GM12864 (cell line): ENCODE results near the gene TTC13.

Experiments
- DNase-seq: peaks from one replicate; pipeline ENCODE4 v3.0.0-alpha.2; 2011; ENCODE audit warnings: low read depth
- H3K4me3 ChIP-seq: 2 replicates; pipeline ENCODE4 v1.5.1; 2011; ENCODE audit warnings: mild to moderate bottlenecking, low read depth, low read length, control low read depth
- CTCF ChIP-seq: IDR thresholded peaks from 2 replicates; pipeline ENCODE4 v1.5.1; 2011; ENCODE audit warnings: low read depth, mild to moderate bottlenecking, moderate library complexity, low read length, control low read depth, inconsistent platforms; ENCODE audit errors: missing control alignments

Gene TTC13

GRCh38 chr1:230922620-230923019 is 56.0 kb downstream of the TTC13 start:
- TF ChIP-seq CTCF, result no peak
- no peak for DNase-seq
- no peak overlapping the region for H3K4me3 ChIP-seq

GRCh38 chr1:230919207-230919606 is 59.5 kb downstream of the TTC13 start:
- no peak for TF ChIP-seq CTCF
- DNase-seq, result no peak
- no peak overlapping the region for H3K4me3 ChIP-seq

GRCh38 chr1:230917284-230918135 is 61.2 kb downstream of the TTC13 start:
- no peak overlapping the region for H3K4me3 ChIP-seq
- TF ChIP-seq CTCF, result peak; percentile 78
- DNase-seq, result peak; percentile 53

GRCh38 chr1:230916587-230917283 is 61.9 kb downstream of the TTC13 start:
- no peak for TF ChIP-seq CTCF
- DNase-seq, result no peak
- no peak overlapping the region for H3K4me3 ChIP-seq

GRCh38 chr1:230915078-230915477 is 63.6 kb downstream of the TTC13 start:
- H3K4me3 ChIP-seq, result no peak overlapping the region
- no peak for DNase-seq
- no peak for TF ChIP-seq CTCF

GRCh38 chr1:230913496-230913895 is 65.2 kb downstream of the TTC13 start:
- H3K4me3 ChIP-seq, result no peak overlapping the region
- DNase-seq, result no peak
- no peak for TF ChIP-seq CTCF
